ENCODE results near the gene USP6NL. TPM values are rescaled to one million over a fixed set of nuclear protein-coding genes. Genes with fewer than 3 reads are reported as not detected.

USP6NL gene
- polyA plus RNA-seq, 1 of the 3 experiments (the other 2 are of a cell fraction), result 8.9 TPM

GRCh38 chr10:11521860-11522259, 89.6 kb downstream of the USP6NL start (continued):
- TF ChIP-seq, protein P1, sequence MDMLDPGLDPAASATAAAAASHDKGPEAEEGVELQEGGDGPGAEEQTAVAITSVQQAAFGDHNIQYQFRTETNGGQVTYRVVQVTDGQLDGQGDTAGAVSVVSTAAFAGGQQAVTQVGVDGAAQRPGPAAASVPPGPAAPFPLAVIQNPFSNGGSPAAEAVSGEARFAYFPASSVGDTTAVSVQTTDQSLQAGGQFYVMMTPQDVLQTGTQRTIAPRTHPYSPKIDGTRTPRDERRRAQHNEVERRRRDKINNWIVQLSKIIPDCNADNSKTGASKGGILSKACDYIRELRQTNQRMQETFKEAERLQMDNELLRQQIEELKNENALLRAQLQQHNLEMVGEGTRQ (IDR thresholded peaks at IDR 0.05; ENCODE audit: borderline replicate concordance, low read depth, low read length), result no peak
- TF ChIP-seq MXI1 (IDR thresholded peaks at IDR 0.05; ENCODE audit: low read depth, low read length), result no peak
- no peak for TF ChIP-seq NRF1 (IDR thresholded peaks at IDR 0.05; ENCODE audit: low read depth, low read length)
- TF ChIP-seq GATA2 (CRISPR knock-in tag; IDR thresholded peaks at IDR 0.05), result no peak
- no peak for TF ChIP-seq RCOR1 (IDR thresholded peaks at IDR 0.05; ENCODE audit: low read length)
- TF ChIP-seq RAD21 (IDR thresholded peaks at IDR 0.05; ENCODE audit: low read length), result no peak
- no peak for TF ChIP-seq JUND (IDR thresholded peaks at IDR 0.05)
- TF ChIP-seq FOXJ3 (CRISPR knock-in tag; IDR thresholded peaks at IDR 0.05), result no peak
- no peak for TF ChIP-seq FOSL2 (IDR thresholded peaks at IDR 0.05; ENCODE audit: borderline replicate concordance, low read depth)
- no peak for TF ChIP-seq RXRA (IDR thresholded peaks at IDR 0.05; ENCODE audit: borderline replicate concordance, low read depth)

- Histone ChIP-seq H3K9ac (no peak overlapping the region), H3F3A (replicated peaks; ENCODE audit: insufficient read depth) (no peaks in the 10 kb centered on the region), H2AFZ (ENCODE audit: low read depth) (no peak overlapping the region), H4K20me1 (ENCODE audit: insufficient read depth) (no peaks in the 10 kb centered on the region), H3K4me3 (ENCODE audit: low read depth in 2 of 2, low read length in 1 of 2) (no peak overlapping the region), H3K9me3 (no peaks in the 10 kb centered on the region), H3K27ac (ENCODE audit: low read depth in 2 of 2, low read length in 1 of 2) (no peak overlapping the region), H3K36me3 (replicated peaks in 1 of 2; ENCODE audit: control insufficient read depth in 1 of 2, insufficient read depth in 2 of 2, low read length in 1 of 2) (peaks cover 0 to 8% of the 10 kb centered on the region in 2 experiments), H3K79me2 (ENCODE audit: insufficient read depth) (no peaks in the 10 kb centered on the region), H3K9me2 (no peaks in the 10 kb centered on the region), H3K4me2 (no peak overlapping the region), H3K4me1 (ENCODE audit: control insufficient read depth in 1 of 2, insufficient read depth in 2 of 2, low read depth in 1 of 2, low read length in 1 of 2) (peaks cover 0 to 17% of the 10 kb centered on the region in 2 experiments; a peak in 2 of 4 replicates), H3K27me3 (ENCODE audit: insufficient read depth) (no peaks in the 10 kb centered on the region)
- TF ChIP-seq RAD21 (IDR thresholded peaks at IDR 0.05; ENCODE audit: low read length) (no peak), CHD2 (IDR thresholded peaks at IDR 0.05; ENCODE audit: low read length, partially characterized antibody) (no peak), CTCF (IDR thresholded peaks at IDR 0.05) (no peak), FOXJ3 (CRISPR knock-in tag; IDR thresholded peaks at IDR 0.05) (no peak), POLR2AphosphoS5 (IDR thresholded peaks at IDR 0.05; ENCODE audit: low read depth, low read length) (no peak), RXRA (IDR thresholded peaks at IDR 0.05; ENCODE audit: borderline replicate concordance, low read depth) (no peak), SIN3A (IDR thresholded peaks at IDR 0.05; ENCODE audit: borderline replicate concordance, low read depth, low read length) (no peak), FOSL2 (IDR thresholded peaks at IDR 0.05; ENCODE audit: borderline replicate concordance, low read depth) (no peak), JUND (IDR thresholded peaks at IDR 0.05) (no peak), NRF1 (IDR thresholded peaks at IDR 0.05; ENCODE audit: low read depth, low read length) (no peak)
- TF ChIP-seq, protein P2, sequence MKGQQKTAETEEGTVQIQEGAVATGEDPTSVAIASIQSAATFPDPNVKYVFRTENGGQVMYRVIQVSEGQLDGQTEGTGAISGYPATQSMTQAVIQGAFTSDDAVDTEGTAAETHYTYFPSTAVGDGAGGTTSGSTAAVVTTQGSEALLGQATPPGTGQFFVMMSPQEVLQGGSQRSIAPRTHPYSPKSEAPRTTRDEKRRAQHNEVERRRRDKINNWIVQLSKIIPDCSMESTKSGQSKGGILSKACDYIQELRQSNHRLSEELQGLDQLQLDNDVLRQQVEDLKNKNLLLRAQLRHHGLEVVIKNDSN (IDR thresholded peaks at IDR 0.05; ENCODE audit: borderline replicate concordance, low read depth), result no peak
- TF ChIP-seq, protein P1 (IDR thresholded peaks at IDR 0.05; ENCODE audit: borderline replicate concordance, low read depth, low read length), result no peak
- no peak for DNase-seq
- POLR2A ChIA-PET, result no interaction called here
- WGBS (ENCODE audit: low lambda C conversion rate), result 97% methylated on average over 1 of the region's 1 CpG
- CTCF ChIA-PET, result interaction anchor here (1.0 to 2.9 kb wide), 3 partner anchors 205 to 262 kb away, joined by 3 to 17 read pairs (median 4); no protein-coding TSS in a partner anchor
These were observed 90.6 kb downstream of the USP6NL start for GRCh38 chr10:11520892-11521291.
